Gastroesophageal sphincter (tissue), 4 donors: Measurements from ENCODE around the gene ARIH1. TPM values are rescaled to one million over a fixed set of nuclear protein-coding genes. Genes with fewer than 3 reads are reported as not detected.

Experiments used
- ATAC-seq: fragments of 150-250 bp; one replicate; pipeline ENCODE4 v1.9.1; 2016; ENCODE audit warnings: mild to moderate bottlenecking, moderate library complexity
- H3K27ac ChIP-seq, 4 donors: fragments of 200-600 bp; sonication (generic) in 3 of 4; 1 replicate in 3 of 4; 2 replicates in 1 of 4; pipeline ENCODE4 v1.5.1; 2016 to 2019
- H3K27me3 ChIP-seq: fragments of 200-600 bp; sonication (generic); one replicate; pipeline ENCODE4 v1.5.1; 2019
- H3K36me3 ChIP-seq, 2 donors: fragments of 200-600 bp; sonication (generic); one replicate each; pipeline ENCODE4 v1.5.1; 2019; ENCODE audit warnings: control low read depth in 1 of 2
- H3K4me1 ChIP-seq, 3 donors: fragments of 200-600 bp; sonication (generic); 1 replicate in 2 of 3; 2 replicates in 1 of 3; pipeline ENCODE4 v1.5.1; 2016 to 2019; ENCODE audit warnings: control low read depth in 2 of 3
- H3K4me3 ChIP-seq, 2 donors: fragments of 200-600 bp; sonication (generic); one replicate each; pipeline ENCODE4 v1.5.1; 2019; ENCODE audit warnings: mild to moderate bottlenecking in 1 of 2, moderate library complexity in 1 of 2
- H3K9me3 ChIP-seq, 3 donors: fragments of 200-600 bp; sonication (generic); one replicate each; pipeline ENCODE4 v1.5.1; 2017 to 2019; ENCODE audit warnings: control low read depth in 2 of 3
- EP300 ChIP-seq: sonication (generic); formaldehyde crosslinking; IDR thresholded peaks from one replicate; pipeline ENCODE4 v1.6.1; 2017; ENCODE audit warnings: antibody characterized with exemption, mild to moderate bottlenecking
- POLR2A ChIP-seq, 2 donors: fragments of 450-650 bp; IDR thresholded peaks; one replicate each; pipeline ENCODE4 v1.6.1; 2017; ENCODE audit warnings: antibody characterized with exemption in 2 of 2, mild to moderate bottlenecking in 2 of 2, moderate library complexity in 1 of 2
- POLR2AphosphoS5 ChIP-seq: sonication (generic); formaldehyde crosslinking; IDR thresholded peaks from one replicate; pipeline ENCODE4 v1.6.1; 2017; ENCODE audit warnings: antibody characterized with exemption
- WGBS, 2 donors: methylation state at CpG; one replicate each; pipeline ENCODE4 v1.1.5; 2018; ENCODE audit warnings: low coverage in 1 of 2; 5-methylcytosine and 5-hydroxymethylcytosine counted together
- total RNA-seq, 4 donors: library from RNA; depleted of rRNA; stranded (reverse); fragments of >200 nt; gene quantifications; one replicate each; pipeline ENCODE4 v1.1.0, GENCODE V29; 2016
- TF ChIP-seq, protein P1 (sequence below), 4 experiments: fragments of 200-600 bp in 2 of 4; fragments of 450-650 bp in 2 of 4; sonication (generic) in 1 of 4; IDR thresholded peaks; one replicate each; pipeline ENCODE4 v1.5.1; 2017 to 2019; ENCODE audit warnings: antibody characterized with exemption in 4 of 4, mild to moderate bottlenecking in 2 of 4, moderate library complexity in 2 of 4

The ARIH1 gene
- total RNA-seq, 4 donors from 2014 or later = 45.4 to 65.3 (median 56.4) TPM

DNA sequence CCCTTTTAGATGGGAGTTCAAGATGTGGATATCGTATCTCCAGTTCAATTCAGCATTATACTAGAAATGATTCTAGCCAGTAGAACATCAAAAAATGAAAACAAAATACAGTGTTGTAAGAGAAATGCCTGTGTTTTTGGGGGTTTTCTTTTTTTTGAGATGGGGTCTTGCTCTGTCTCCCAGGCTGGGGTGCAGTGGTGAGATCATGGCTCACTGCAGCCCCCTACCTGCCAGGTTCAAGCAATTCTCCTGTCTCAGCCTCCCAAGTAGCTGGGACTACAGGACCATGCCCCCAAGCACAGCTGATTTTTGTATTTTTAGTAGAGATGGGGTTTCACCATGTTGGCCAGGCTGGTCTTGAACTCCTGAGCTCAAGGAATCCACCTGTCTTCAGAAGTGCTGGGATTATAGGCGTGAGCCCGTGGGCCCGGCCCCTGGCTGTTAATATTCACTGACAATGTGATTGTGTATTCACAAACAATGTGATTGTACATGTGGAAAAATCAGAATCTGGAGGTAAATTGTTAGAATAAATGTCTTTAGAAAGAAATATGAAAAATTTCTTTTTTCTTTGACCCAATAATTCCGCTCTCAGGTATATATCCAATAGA lies 59.0 kb downstream of the ARIH1 start:
- ATAC-seq = no peak
- TF ChIP-seq, protein P1, sequence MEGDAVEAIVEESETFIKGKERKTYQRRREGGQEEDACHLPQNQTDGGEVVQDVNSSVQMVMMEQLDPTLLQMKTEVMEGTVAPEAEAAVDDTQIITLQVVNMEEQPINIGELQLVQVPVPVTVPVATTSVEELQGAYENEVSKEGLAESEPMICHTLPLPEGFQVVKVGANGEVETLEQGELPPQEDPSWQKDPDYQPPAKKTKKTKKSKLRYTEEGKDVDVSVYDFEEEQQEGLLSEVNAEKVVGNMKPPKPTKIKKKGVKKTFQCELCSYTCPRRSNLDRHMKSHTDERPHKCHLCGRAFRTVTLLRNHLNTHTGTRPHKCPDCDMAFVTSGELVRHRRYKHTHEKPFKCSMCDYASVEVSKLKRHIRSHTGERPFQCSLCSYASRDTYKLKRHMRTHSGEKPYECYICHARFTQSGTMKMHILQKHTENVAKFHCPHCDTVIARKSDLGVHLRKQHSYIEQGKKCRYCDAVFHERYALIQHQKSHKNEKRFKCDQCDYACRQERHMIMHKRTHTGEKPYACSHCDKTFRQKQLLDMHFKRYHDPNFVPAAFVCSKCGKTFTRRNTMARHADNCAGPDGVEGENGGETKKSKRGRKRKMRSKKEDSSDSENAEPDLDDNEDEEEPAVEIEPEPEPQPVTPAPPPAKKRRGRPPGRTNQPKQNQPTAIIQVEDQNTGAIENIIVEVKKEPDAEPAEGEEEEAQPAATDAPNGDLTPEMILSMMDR (IDR thresholded peaks at IDR 0.05) = peak in 1 of 4 experiments; percentile 44
- no peak for TF ChIP-seq POLR2A (IDR thresholded peaks at IDR 0.05)
- TF ChIP-seq POLR2AphosphoS5 = no peak
- TF ChIP-seq EP300 = no peak
- no peaks in the 10 kb centered on the region for H3K9me3 ChIP-seq
- H3K36me3 ChIP-seq = no peaks in the 10 kb centered on the region
- H3K4me3 ChIP-seq = no peak overlapping the region
- H3K4me1 ChIP-seq = peaks cover 0 to 13% (median 0%) of the 10 kb centered on the region in 3 donors
- H3K27ac ChIP-seq = no peak overlapping the region
- H3K27me3 ChIP-seq = no peaks in the 10 kb centered on the region
- 100% methylated on average over 1 to 2 of the region's 5 CpGs for WGBS, 2 donors

DNA sequence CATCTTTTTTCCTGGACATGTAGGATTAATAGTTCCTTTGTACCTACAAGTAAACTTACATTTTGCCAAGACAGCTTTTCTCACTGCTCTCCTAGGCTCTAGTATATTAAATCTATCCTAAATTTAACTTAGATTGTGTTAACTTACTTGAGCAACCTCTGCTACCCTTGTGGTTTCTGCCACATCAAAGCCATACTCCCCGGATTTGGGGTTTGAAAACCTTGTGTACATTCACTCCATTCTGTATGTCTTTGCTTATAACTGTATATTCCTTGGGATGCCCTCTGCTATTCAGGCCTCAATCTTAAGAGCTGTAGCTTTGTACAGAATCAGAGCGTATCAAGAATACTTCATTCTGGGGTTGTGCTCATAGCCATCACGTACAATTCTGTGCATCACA lies 60.4 kb downstream of the ARIH1 start:
- H3K36me3 ChIP-seq = no peaks in the 10 kb centered on the region
- WGBS, 2 donors = 97 to 100% methylated on average over 2 to 3 of the region's 3 CpGs
- no peak overlapping the region for H3K4me3 ChIP-seq
- no peak overlapping the region for H3K27ac ChIP-seq
- H3K4me1 ChIP-seq = peaks cover 0 to 13% (median 0%) of the 10 kb centered on the region in 3 donors
- TF ChIP-seq, protein P1 (IDR thresholded peaks at IDR 0.05) = no peak
- TF ChIP-seq POLR2A (IDR thresholded peaks at IDR 0.05) (no peak), EP300 (no peak), POLR2AphosphoS5 (no peak)
- H3K9me3 ChIP-seq = no peaks in the 10 kb centered on the region
- no peak for ATAC-seq
- H3K27me3 ChIP-seq = no peaks in the 10 kb centered on the region

DNA sequence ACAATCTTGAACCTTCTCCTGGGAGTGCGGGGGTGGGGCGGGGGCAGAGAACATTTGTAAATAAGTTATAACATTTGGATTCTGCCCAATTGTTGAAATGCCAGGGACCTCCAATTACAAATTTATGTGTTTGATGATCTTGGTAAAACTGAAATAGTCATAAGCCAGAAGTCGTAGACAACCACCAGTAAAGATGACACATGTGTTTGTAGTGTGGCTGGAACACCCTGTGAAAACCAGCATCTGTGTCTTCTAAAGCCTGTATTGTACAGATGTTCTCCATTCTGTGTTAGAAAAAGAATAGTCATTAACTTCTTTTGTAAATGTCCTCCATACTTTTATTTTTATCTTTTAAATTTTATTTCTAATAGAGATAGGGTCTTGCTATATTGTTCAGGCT lies 61.8 kb downstream of the ARIH1 start:
- WGBS, 2 donors = 78 to 93% methylated on average over 3 of the region's 3 CpGs
- Histone ChIP-seq H3K36me3 (no peaks in the 10 kb centered on the region), H3K9me3 (peaks cover 0 to 5% (median 0%) of the 10 kb centered on the region in 3 donors), H3K27me3 (no peaks in the 10 kb centered on the region), H3K4me1 (peaks cover 0 to 13% (median 0%) of the 10 kb centered on the region in 3 donors), H3K27ac (no peak overlapping the region), H3K4me3 (no peak overlapping the region)
- TF ChIP-seq EP300 (no peak), POLR2AphosphoS5 (no peak), POLR2A (IDR thresholded peaks at IDR 0.05) (no peak)
- TF ChIP-seq, protein P1 (IDR thresholded peaks at IDR 0.05) = no peak
- no peak for ATAC-seq

DNA sequence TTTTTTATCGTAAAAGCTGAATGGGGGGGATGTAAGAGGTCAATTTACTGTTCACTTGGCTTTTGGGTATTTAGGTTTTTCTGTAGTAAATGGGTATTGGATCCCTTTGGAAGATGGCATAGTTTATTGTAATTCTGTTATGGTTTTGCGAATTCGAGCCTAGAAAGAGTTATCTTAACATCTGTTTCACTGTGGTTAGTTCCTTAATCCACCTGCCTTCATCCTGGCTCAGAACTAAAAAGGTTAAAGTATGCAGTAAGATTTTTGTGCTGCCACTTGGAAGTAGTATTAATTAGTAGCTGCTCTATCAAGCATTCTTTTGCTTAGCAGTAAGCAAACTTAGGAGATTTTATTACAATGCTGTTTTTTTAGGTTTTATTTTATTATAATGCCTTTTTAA lies 62.4 kb downstream of the ARIH1 start:
- TF ChIP-seq, protein P1 (IDR thresholded peaks at IDR 0.05) = no peak
- Histone ChIP-seq H3K27me3 (no peaks in the 10 kb centered on the region), H3K4me1 (peaks cover 0 to 13% (median 0%) of the 10 kb centered on the region in 3 donors), H3K4me3 (no peak overlapping the region), H3K27ac (no peak overlapping the region), H3K9me3 (peaks cover 0 to 7% (median 0%) of the 10 kb centered on the region in 3 donors), H3K36me3 (no peaks in the 10 kb centered on the region)
- 81 to 90% methylated on average over 3 of the region's 3 CpGs for WGBS, 2 donors
- no peak for ATAC-seq

DNA sequence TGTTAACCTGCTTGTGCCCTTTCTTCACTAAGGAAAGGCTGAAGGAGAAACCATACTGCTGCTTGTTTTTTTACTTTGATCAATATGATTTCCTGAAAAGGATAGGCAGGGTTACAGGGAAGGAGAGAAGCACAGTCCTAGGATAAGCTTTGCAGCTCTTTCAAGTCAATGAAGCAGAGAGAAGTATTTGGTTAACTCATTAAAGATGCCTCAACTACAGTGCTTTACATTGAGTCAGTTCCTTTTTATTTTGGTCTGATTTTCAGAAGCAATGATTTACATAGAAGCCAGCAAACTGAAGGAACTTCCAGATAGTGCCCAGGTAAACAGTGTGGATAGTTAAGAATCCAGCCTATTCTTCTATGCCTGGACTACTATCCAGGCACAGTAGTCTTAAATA lies 64.8 kb downstream of the ARIH1 start:
- H3K9me3 ChIP-seq = peaks cover 0 to 7% (median 0%) of the 10 kb centered on the region in 3 donors
- TF ChIP-seq, protein P1 (IDR thresholded peaks at IDR 0.05) = no peak
- TF ChIP-seq POLR2AphosphoS5 (no peak), EP300 (no peak), POLR2A (IDR thresholded peaks at IDR 0.05) (no peak)
- H3K36me3 ChIP-seq = no peaks in the 10 kb centered on the region
- no peak overlapping the region for H3K27ac ChIP-seq
- no peak for ATAC-seq
- no peaks in the 10 kb centered on the region for H3K27me3 ChIP-seq
- H3K4me3 ChIP-seq = no peak overlapping the region
- H3K4me1 ChIP-seq = peaks cover 0 to 13% (median 0%) of the 10 kb centered on the region in 3 donors
